WTC11 (cell line): Measurements from ENCODE around the gene CXCL11. TPM values are rescaled to one million over a fixed set of nuclear protein-coding genes. Genes with fewer than 3 reads are reported as not detected.

Experiments
- ATAC-seq: fragments of 200-7000 bp; cut with Tn5 transposase; 2 replicates; pipeline ENCODE4 v1.10.0; 2021; ENCODE audit warnings: mild to moderate bottlenecking, moderate library complexity
- CTCF ChIA-PET: fragments of 300-600 bp; sonication (Branson Sonifier 250); formaldehyde crosslinking; loops from one replicate; lab custom pipeline; 2021; ENCODE audit warnings: antibody characterized with exemption; lab: Charles Lee
- POLR2A ChIA-PET: fragments of 350-600 bp; sonication (Branson Sonifier 250); formaldehyde crosslinking; loops from one replicate; lab custom pipeline; 2021; ENCODE audit warnings: antibody characterized with exemption; lab: Charles Lee
- DNase-seq: peaks from one replicate; pipeline ENCODE4 v3.0.0; 2021; ENCODE audit warnings: low spot score
- H3K27ac Mint-ChIP-seq: 2 replicates; pipeline ENCODE4 v1.8.0; 2021; ENCODE audit warnings: mixed read lengths
- H3K27me3 Mint-ChIP-seq: 2 replicates; pipeline ENCODE4 v1.8.0; 2021; ENCODE audit warnings: low read depth, mild to moderate bottlenecking, moderate library complexity, mixed read lengths
- H3K36me3 Mint-ChIP-seq: 2 replicates; pipeline ENCODE4 v1.8.0; 2021; ENCODE audit warnings: mixed read lengths
- H3K4me1 Mint-ChIP-seq: 2 replicates; pipeline ENCODE4 v1.8.0; 2022; ENCODE audit warnings: mixed read lengths
- H3K4me3 Mint-ChIP-seq: 2 replicates; pipeline ENCODE4 v1.8.0; 2021; ENCODE audit warnings: mild to moderate bottlenecking, moderate library complexity, mixed read lengths
- H3K9me3 Mint-ChIP-seq: 2 replicates; pipeline ENCODE4 v1.8.0; 2021; ENCODE audit warnings: mixed read lengths
- ESRRA ChIP-seq: sonication (generic); formaldehyde crosslinking; IDR thresholded peaks from 2 replicates; pipeline ENCODE4 v1.8.1; 2022; ENCODE audit warnings: mild to moderate bottlenecking, missing genetic modification reagents, borderline replicate concordance
- JAZF1 ChIP-seq: fragments of 250-450 bp; sonication (Bioruptor Pico); IDR thresholded peaks from 2 replicates; pipeline ENCODE4 v1.9.0; 2021; ENCODE audit warnings: moderate library complexity, mild to moderate bottlenecking, inconsistent platforms
- MXD4 ChIP-seq: fragments of 250-450 bp; sonication (Bioruptor Pico); IDR thresholded peaks from 2 replicates; pipeline ENCODE4 v1.8.0; 2021; ENCODE audit warnings: mild to moderate bottlenecking, moderate library complexity, borderline replicate concordance
- MYBL2 ChIP-seq: sonication (generic); formaldehyde crosslinking; IDR thresholded peaks from 2 replicates; pipeline ENCODE4 v1.8.1; 2023; ENCODE audit warnings: mild to moderate bottlenecking, moderate library complexity, missing genetic modification reagents
- NFYB ChIP-seq: sonication (generic); formaldehyde crosslinking; conservative IDR thresholded peaks from 2 replicates; pipeline ENCODE4 v1.8.0; 2022; ENCODE audit warnings: low read depth, missing genetic modification reagents
- PRRX2 ChIP-seq: fragments of 250-450 bp; sonication (Bioruptor Pico); IDR thresholded peaks from 2 replicates; pipeline ENCODE4 v1.8.0; 2021; ENCODE audit warnings: mild to moderate bottlenecking
- RELA ChIP-seq: sonication (generic); formaldehyde crosslinking; IDR thresholded peaks from 2 replicates; pipeline ENCODE4 v1.8.1; 2022; ENCODE audit warnings: missing genetic modification reagents, mild to moderate bottlenecking, borderline replicate concordance
- TCF7 ChIP-seq: sonication (generic); formaldehyde crosslinking; IDR thresholded peaks from 2 replicates; pipeline ENCODE4 v1.8.0; 2022; ENCODE audit warnings: mild to moderate bottlenecking, low read depth, missing genetic modification reagents, moderate library complexity
- ZNF138 ChIP-seq: sonication (generic); formaldehyde crosslinking; conservative IDR thresholded peaks from 2 replicates; pipeline ENCODE4 v1.8.1; 2022; ENCODE audit warnings: mild to moderate bottlenecking, moderate library complexity, missing genetic modification reagents
- ZNF416 ChIP-seq: fragments of 250-450 bp; sonication (Bioruptor Pico); IDR thresholded peaks from 2 replicates; pipeline ENCODE4 v1.9.0; 2021; ENCODE audit warnings: mild to moderate bottlenecking, inconsistent platforms
- total RNA-seq: library from RNA; stranded (reverse); gene quantifications from 3 replicates; pipeline ENCODE4 v1.2.3, GENCODE V29; 2021
- TF ChIP-seq, protein P1 (sequence below): sonication (generic); formaldehyde crosslinking; IDR thresholded peaks from 2 replicates; pipeline ENCODE4 v1.8.1; 2023; ENCODE audit warnings: mild to moderate bottlenecking, moderate library complexity, missing genetic modification reagents
- TF ChIP-seq, protein P2 (sequence below): sonication (generic); formaldehyde crosslinking; IDR thresholded peaks from 2 replicates; pipeline ENCODE4 v1.8.1; 2022; ENCODE audit warnings: missing genetic modification reagents, borderline replicate concordance
- TF ChIP-seq, protein P3 (sequence below): sonication (generic); formaldehyde crosslinking; IDR thresholded peaks from 2 replicates; pipeline ENCODE4 v1.8.0; 2023; ENCODE audit warnings: missing genetic modification reagents, mild to moderate bottlenecking, borderline replicate concordance
- TF ChIP-seq, protein P4 (sequence below): sonication (generic); formaldehyde crosslinking; IDR thresholded peaks from 2 replicates; pipeline ENCODE4 v1.8.0; 2023; ENCODE audit warnings: mild to moderate bottlenecking, missing genetic modification reagents
- TF ChIP-seq, protein P5 (sequence below): fragments of 200-600 bp; IDR thresholded peaks from 2 replicates; pipeline ENCODE4 v1.8.0; 2022; ENCODE audit warnings: antibody characterized with exemption

The CXCL11 gene
- total RNA-seq, 1 experiment from 2014 or later: 0.20 TPM

DNA sequence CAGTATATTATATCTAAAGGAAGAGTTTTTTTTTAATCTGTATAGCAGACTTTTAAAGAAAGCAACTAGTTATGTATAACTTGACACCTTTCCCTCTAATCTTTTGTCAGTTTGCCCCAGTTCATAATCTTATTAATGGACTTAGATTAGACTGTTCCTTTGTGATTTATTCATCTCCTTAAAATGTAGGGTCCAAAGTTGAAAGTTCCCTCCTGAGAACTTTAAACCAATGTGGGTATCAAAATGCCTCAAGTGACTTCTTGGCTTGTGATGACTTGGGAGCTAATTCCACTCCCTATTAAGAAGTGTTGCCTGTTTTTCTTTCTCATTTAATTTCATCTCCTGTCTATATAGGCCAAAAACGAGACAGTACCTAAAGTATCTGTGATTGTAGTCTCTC, 38.8 kb downstream of the CXCL11 start (continued):
- TF ChIP-seq MYBL2 (CRISPR knock-in tag) (no peak), TCF7 (no peak), ZNF138 (CRISPR knock-in tag) (no peak), MXD4 (CRISPR knock-in tag) (no peak), NFYB (CRISPR knock-in tag) (no peak), ESRRA (CRISPR knock-in tag) (no peak)
- TF ChIP-seq, protein P1, sequence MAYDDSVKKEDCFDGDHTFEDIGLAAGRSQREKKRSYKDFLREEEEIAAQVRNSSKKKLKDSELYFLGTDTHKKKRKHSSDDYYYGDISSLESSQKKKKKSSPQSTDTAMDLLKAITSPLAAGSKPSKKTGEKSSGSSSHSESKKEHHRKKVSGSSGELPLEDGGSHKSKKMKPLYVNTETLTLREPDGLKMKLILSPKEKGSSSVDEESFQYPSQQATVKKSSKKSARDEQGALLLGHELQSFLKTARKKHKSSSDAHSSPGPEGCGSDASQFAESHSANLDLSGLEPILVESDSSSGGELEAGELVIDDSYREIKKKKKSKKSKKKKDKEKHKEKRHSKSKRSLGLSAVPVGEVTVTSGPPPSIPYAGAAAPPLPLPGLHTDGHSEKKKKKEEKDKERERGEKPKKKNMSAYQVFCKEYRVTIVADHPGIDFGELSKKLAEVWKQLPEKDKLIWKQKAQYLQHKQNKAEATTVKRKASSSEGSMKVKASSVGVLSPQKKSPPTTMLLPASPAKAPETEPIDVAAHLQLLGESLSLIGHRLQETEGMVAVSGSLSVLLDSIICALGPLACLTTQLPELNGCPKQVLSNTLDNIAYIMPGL (CRISPR knock-in tag): no peak
- TF ChIP-seq, protein P2, sequence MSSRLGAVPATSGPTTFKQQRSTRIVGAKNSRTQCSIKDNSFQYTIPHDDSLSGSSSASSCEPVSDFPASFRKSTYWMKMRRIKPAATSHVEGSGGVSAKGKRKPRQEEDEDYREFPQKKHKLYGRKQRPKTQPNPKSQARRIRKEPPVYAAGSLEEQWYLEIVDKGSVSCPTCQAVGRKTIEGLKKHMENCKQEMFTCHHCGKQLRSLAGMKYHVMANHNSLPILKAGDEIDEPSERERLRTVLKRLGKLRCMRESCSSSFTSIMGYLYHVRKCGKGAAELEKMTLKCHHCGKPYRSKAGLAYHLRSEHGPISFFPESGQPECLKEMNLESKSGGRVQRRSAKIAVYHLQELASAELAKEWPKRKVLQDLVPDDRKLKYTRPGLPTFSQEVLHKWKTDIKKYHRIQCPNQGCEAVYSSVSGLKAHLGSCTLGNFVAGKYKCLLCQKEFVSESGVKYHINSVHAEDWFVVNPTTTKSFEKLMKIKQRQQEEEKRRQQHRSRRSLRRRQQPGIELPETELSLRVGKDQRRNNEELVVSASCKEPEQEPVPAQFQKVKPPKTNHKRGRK (CRISPR knock-in tag): no peak
- TF ChIP-seq, protein P3, sequence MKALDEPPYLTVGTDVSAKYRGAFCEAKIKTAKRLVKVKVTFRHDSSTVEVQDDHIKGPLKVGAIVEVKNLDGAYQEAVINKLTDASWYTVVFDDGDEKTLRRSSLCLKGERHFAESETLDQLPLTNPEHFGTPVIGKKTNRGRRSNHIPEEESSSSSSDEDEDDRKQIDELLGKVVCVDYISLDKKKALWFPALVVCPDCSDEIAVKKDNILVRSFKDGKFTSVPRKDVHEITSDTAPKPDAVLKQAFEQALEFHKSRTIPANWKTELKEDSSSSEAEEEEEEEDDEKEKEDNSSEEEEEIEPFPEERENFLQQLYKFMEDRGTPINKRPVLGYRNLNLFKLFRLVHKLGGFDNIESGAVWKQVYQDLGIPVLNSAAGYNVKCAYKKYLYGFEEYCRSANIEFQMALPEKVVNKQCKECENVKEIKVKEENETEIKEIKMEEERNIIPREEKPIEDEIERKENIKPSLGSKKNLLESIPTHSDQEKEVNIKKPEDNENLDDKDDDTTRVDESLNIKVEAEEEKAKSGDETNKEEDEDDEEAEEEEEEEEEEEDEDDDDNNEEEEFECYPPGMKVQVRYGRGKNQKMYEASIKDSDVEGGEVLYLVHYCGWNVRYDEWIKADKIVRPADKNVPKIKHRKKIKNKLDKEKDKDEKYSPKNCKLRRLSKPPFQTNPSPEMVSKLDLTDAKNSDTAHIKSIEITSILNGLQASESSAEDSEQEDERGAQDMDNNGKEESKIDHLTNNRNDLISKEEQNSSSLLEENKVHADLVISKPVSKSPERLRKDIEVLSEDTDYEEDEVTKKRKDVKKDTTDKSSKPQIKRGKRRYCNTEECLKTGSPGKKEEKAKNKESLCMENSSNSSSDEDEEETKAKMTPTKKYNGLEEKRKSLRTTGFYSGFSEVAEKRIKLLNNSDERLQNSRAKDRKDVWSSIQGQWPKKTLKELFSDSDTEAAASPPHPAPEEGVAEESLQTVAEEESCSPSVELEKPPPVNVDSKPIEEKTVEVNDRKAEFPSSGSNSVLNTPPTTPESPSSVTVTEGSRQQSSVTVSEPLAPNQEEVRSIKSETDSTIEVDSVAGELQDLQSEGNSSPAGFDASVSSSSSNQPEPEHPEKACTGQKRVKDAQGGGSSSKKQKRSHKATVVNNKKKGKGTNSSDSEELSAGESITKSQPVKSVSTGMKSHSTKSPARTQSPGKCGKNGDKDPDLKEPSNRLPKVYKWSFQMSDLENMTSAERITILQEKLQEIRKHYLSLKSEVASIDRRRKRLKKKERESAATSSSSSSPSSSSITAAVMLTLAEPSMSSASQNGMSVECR (CRISPR knock-in tag): no peak
- TF ChIP-seq, all 79 proteins: peak for 0

DNA sequence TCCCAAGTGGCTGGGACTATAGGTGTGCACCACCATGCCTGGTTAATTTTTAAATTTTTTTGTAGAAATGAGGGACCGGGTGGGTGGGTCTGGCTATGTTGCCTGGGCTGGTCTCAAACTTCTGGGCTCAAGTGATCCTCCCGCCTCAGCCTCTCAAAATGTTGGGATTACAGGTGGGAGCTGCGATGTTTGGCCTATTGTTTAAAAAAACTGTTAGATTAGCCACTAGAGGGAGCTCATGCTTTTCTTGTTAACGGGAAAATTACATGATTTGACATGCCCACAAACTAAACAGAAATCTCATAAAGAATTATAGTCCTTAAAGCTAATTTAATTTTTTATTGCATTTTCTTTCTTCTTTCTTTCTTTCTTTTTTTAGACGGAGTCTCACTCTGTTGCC, 40.1 kb downstream of the CXCL11 start:
- ATAC-seq: no peak; the same call in 1 of the 2 replicates
- H3K36me3 Mint-ChIP-seq: no peaks in the 10 kb centered on the region
- CTCF ChIA-PET: interaction anchor here (0.6 to 3.1 kb wide), 41 partner anchors 9 to 382 kb away, joined by 3 to 53 read pairs (median 5); partner anchors contain the start of genes ART3 and NAAA
- TF ChIP-seq PRRX2 (CRISPR knock-in tag) (no peak), RELA (CRISPR knock-in tag) (no peak), ZNF416 (CRISPR knock-in tag) (no peak), JAZF1 (CRISPR knock-in tag) (no peak)
- TF ChIP-seq, protein P4, sequence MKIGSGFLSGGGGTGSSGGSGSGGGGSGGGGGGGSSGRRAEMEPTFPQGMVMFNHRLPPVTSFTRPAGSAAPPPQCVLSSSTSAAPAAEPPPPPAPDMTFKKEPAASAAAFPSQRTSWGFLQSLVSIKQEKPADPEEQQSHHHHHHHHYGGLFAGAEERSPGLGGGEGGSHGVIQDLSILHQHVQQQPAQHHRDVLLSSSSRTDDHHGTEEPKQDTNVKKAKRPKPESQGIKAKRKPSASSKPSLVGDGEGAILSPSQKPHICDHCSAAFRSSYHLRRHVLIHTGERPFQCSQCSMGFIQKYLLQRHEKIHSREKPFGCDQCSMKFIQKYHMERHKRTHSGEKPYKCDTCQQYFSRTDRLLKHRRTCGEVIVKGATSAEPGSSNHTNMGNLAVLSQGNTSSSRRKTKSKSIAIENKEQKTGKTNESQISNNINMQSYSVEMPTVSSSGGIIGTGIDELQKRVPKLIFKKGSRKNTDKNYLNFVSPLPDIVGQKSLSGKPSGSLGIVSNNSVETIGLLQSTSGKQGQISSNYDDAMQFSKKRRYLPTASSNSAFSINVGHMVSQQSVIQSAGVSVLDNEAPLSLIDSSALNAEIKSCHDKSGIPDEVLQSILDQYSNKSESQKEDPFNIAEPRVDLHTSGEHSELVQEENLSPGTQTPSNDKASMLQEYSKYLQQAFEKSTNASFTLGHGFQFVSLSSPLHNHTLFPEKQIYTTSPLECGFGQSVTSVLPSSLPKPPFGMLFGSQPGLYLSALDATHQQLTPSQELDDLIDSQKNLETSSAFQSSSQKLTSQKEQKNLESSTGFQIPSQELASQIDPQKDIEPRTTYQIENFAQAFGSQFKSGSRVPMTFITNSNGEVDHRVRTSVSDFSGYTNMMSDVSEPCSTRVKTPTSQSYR: no peak
- TF ChIP-seq, protein P5, sequence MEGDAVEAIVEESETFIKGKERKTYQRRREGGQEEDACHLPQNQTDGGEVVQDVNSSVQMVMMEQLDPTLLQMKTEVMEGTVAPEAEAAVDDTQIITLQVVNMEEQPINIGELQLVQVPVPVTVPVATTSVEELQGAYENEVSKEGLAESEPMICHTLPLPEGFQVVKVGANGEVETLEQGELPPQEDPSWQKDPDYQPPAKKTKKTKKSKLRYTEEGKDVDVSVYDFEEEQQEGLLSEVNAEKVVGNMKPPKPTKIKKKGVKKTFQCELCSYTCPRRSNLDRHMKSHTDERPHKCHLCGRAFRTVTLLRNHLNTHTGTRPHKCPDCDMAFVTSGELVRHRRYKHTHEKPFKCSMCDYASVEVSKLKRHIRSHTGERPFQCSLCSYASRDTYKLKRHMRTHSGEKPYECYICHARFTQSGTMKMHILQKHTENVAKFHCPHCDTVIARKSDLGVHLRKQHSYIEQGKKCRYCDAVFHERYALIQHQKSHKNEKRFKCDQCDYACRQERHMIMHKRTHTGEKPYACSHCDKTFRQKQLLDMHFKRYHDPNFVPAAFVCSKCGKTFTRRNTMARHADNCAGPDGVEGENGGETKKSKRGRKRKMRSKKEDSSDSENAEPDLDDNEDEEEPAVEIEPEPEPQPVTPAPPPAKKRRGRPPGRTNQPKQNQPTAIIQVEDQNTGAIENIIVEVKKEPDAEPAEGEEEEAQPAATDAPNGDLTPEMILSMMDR: peak; percentile 50
- no peak overlapping the region for H3K27ac Mint-ChIP-seq
- DNase-seq: no peak
- POLR2A ChIA-PET: no interaction called here
- no peaks in the 10 kb centered on the region for H3K9me3 Mint-ChIP-seq
- no peaks in the 10 kb centered on the region for H3K4me1 Mint-ChIP-seq
- H3K4me3 Mint-ChIP-seq: no peak overlapping the region
- H3K27me3 Mint-ChIP-seq: peaks cover 9% of the 10 kb centered on the region
